GM10266 (cell line): ENCODE data around the gene ANXA4.

Experiments used
- DNase-seq: peaks from one replicate; pipeline ENCODE4 v3.0.0; 2012; ENCODE audit errors: extremely low spot score
- CTCF ChIP-seq: IDR thresholded peaks from 2 replicates; pipeline ENCODE4 v1.5.1; 2012; ENCODE audit warnings: mild to moderate bottlenecking, low read depth; ENCODE audit not compliant: control insufficient read depth, insufficient read depth; ENCODE audit errors: missing control alignments

Gene ANXA4

DNA sequence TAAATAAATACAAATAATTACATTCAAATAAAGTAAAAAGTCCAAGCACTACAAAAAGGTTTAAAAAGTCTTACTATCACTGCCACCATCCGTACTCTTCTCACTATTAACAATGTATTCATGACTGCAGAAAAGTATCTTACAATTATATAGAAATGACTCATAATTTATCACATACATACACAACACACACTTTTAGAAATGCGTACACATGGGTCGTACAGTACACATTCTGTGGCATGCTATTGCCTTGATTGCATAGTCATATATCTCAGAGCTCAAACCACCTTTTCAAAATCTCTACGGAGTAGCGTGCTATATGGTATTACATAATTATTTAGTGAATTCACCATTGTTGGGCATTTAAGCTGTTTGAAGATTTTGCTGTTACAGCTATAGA, 41.6 kb upstream of the ANXA4 start:
- DNase-seq: no peak
- TF ChIP-seq CTCF: no peak

DNA sequence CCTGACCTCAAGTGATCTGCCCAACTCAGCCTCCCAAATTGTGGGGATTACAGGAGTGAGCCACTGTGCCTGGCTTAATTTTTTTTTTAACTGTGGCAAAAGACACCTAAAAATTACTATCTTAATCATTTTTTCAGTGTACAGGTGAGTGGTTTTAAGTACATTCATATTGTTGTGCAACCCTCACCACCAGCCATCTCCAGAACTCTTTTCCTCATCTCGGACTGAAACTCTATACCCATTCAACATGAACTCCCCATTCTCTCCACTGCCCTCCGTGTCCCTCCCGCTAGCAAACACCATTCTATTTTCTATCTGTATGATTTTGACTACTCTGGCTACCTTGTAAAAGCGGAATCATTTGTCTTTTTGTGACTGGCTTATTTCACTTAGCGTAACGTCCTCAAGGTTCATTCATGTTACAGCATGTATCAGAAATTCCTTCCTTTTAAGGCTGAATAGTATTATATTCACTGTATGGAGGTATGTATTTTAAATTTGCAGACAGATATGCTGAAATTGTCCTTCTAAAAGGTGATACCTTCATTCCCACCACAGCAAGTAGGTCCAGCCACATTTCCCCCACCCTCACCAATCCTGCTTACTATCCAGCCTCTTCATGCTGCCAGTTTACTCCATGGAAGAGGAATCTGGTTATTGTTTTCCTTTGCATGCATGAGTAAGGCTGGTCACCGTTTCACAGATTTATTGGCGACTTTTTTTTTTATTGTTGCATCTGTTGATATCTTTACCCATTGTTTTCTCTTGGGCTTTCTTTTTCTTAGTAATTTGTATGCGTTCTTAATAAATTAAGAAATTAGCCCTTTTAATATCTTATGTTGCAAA, 40.6 kb upstream of the ANXA4 start:
- TF ChIP-seq CTCF: no peak
- no peak for DNase-seq

GRCh38 chr2:69703189-69703588, 38.7 kb upstream of the ANXA4 start:
- no peak for TF ChIP-seq CTCF
- no peak for DNase-seq

DNA sequence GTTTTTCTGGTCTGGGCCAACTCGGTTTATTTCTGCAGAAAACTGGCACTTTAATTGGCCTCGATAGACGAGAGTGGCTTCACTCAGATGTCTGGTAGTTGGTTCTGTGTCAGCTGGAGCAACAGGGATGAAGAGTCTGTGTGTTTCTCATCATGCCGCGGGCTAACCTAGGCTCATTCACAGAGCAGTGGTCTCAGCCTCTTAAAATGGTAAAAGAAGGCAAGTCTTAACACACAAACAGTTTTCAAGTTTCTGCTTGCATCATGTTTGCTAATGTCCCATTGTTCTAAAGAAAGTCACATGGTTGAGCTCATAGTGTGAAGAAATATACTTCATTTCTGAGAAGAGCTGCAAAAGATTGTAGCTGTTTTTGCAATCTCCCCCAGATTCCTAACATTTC, 37.5 kb upstream of the ANXA4 start:
- TF ChIP-seq CTCF: no peak
- DNase-seq: no peak

DNA sequence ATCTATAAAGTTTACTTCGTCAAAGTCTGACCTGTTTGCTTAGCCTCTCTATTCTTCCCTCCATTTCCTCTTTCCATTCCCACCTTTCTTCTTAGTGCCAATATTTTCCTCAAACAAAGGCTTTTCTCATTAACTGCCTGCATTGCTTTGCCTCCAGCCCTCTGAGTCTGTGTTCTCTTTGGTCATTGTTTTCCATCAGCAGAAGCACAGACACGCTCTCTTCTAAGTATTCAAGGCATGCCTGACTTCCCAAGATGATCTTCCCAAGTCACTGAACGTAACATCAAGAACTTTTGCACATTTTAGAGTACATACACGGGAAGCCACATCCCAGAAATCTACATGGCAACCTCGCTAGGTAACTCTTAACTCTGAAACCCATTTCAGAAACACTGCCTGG, 32.6 kb upstream of the ANXA4 start:
- no peak for TF ChIP-seq CTCF
- no peak for DNase-seq

DNA sequence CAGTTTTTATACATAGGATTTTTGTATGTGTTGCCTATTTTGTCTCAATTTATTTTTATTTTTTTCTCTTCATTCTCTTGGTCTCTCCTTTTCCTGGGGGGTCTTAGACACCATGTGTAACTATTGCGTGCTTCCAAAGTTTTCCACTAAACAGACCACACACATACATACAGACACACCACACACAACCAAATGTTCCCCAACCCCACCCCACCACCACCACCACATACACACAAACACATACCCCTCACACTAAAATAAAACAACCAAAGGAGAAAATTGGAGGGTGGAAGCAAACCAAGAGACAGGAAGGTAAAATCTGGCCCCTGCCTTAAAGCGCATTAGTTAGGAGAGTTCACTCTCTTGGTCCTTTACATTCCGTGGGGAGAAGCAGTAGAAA, 30.0 kb upstream of the ANXA4 start:
- no peak for TF ChIP-seq CTCF

GRCh38 chr2:69714024-69714423, 27.9 kb upstream of the ANXA4 start:
- DNase-seq: no peak
- TF ChIP-seq CTCF: no peak

More for the DNA sequence above, 30.0 kb upstream of the ANXA4 start:
- DNase-seq: no peak
